Ishikawa (cell line): ENCODE data around the gene BOK.

Source experiments
- CEBPB ChIP-seq: IDR thresholded peaks from 2 replicates; pipeline ENCODE4 v1.6.1; 2012
- CREB1 ChIP-seq: IDR thresholded peaks from 2 replicates; pipeline ENCODE4 v1.6.1; 2012; ENCODE audit warnings: low read depth
- EGR1 ChIP-seq: IDR thresholded peaks from 2 replicates; pipeline ENCODE4 v1.6.1; 2012
- EP300 ChIP-seq: IDR thresholded peaks from 2 replicates; pipeline ENCODE4 v1.6.1; 2012; ENCODE audit warnings: borderline replicate concordance
- FOXM1 ChIP-seq: IDR thresholded peaks from 2 replicates; pipeline ENCODE4 v1.6.1; 2012; ENCODE audit warnings: low read depth, borderline replicate concordance
- NFIC ChIP-seq: IDR thresholded peaks from 2 replicates; pipeline ENCODE4 v1.6.1; 2012
- RAD21 ChIP-seq: IDR thresholded peaks from 2 replicates; pipeline ENCODE4 v1.6.1; 2012; ENCODE audit warnings: low read depth
- TAF1 ChIP-seq: IDR thresholded peaks from 2 replicates; pipeline ENCODE4 v1.6.1; 2012; ENCODE audit warnings: low read depth, mild to moderate bottlenecking
- TCF12 ChIP-seq: IDR thresholded peaks from 2 replicates; pipeline ENCODE4 v1.6.1; 2012; ENCODE audit warnings: low read depth
- TEAD4 ChIP-seq: IDR thresholded peaks from 2 replicates; pipeline ENCODE4 v1.6.1; 2012
- YY1 ChIP-seq: IDR thresholded peaks from 2 replicates; pipeline ENCODE4 v1.6.1; 2012; ENCODE audit warnings: low read depth
- ZBTB7A ChIP-seq: IDR thresholded peaks from 2 replicates; pipeline ENCODE4 v1.6.1; 2012; ENCODE audit warnings: low read depth
- TF ChIP-seq, protein P1 (sequence below): IDR thresholded peaks from 2 replicates; pipeline ENCODE4 v1.6.1; 2012
- TF ChIP-seq, protein P2 (sequence below): IDR thresholded peaks from 2 replicates; pipeline ENCODE4 v1.6.1; 2012
- TF ChIP-seq, protein P3 (sequence below): IDR thresholded peaks from 2 replicates; pipeline ENCODE4 v1.6.1; 2012; ENCODE audit warnings: low read depth, mild to moderate bottlenecking

BOK gene

DNA sequence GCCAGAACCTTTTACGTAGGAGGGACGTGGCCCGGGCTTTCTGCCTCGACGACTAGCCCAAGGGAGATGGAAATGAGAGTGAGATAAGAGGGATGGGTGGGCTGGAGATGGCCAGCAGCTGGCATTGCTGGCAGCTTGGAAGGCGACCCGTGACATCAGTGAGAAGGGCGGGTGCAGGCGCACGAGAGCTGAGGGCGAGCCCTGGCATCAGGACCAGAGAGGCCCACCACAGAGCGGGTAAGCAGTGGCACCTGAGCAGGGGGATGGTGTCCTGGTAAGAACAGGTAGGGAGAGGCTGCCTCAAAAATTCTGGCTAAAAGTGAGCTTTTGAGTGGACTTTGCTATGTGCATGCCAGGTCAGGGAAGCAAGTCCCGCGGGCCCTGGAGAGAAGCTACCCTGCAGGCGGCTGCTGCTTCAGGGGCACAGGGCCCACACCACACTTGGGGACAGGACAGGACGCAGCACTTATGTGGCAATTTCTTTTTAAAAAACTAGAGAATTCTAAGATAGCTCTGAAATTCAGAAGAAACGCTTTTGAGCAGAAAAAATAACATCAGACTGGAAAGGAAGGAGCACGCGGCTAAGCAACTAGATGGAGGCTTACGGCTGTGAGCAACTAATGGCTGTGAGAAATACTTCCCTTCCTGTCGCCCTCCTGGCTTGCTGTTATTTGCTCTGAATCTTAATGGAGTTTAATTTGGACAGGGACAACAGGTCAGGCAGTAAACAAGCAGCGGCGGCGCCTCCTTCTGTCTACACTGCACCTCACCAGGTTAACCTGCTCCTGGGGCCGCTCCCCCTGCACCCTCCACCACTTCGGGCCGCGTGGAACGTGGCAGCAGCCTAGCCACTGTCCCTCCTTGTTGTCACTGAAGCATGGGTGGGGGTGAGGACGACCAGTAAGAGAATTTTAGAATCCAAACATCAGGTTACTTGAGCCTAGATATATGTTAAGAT is 57.9 kb downstream of the BOK start:
- TF ChIP-seq TAF1 (no peak), CREB1 (no peak), TEAD4 (no peak), EP300 (no peak), EGR1 (no peak), YY1 (no peak), RAD21 (no peak), ZBTB7A (no peak), CEBPB (no peak), TCF12 (no peak)
- TF ChIP-seq, protein P1, sequence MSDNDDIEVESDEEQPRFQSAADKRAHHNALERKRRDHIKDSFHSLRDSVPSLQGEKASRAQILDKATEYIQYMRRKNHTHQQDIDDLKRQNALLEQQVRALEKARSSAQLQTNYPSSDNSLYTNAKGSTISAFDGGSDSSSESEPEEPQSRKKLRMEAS: no peak
- TF ChIP-seq, protein P2, sequence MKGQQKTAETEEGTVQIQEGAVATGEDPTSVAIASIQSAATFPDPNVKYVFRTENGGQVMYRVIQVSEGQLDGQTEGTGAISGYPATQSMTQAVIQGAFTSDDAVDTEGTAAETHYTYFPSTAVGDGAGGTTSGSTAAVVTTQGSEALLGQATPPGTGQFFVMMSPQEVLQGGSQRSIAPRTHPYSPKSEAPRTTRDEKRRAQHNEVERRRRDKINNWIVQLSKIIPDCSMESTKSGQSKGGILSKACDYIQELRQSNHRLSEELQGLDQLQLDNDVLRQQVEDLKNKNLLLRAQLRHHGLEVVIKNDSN: no peak
- TF ChIP-seq, protein P3, sequence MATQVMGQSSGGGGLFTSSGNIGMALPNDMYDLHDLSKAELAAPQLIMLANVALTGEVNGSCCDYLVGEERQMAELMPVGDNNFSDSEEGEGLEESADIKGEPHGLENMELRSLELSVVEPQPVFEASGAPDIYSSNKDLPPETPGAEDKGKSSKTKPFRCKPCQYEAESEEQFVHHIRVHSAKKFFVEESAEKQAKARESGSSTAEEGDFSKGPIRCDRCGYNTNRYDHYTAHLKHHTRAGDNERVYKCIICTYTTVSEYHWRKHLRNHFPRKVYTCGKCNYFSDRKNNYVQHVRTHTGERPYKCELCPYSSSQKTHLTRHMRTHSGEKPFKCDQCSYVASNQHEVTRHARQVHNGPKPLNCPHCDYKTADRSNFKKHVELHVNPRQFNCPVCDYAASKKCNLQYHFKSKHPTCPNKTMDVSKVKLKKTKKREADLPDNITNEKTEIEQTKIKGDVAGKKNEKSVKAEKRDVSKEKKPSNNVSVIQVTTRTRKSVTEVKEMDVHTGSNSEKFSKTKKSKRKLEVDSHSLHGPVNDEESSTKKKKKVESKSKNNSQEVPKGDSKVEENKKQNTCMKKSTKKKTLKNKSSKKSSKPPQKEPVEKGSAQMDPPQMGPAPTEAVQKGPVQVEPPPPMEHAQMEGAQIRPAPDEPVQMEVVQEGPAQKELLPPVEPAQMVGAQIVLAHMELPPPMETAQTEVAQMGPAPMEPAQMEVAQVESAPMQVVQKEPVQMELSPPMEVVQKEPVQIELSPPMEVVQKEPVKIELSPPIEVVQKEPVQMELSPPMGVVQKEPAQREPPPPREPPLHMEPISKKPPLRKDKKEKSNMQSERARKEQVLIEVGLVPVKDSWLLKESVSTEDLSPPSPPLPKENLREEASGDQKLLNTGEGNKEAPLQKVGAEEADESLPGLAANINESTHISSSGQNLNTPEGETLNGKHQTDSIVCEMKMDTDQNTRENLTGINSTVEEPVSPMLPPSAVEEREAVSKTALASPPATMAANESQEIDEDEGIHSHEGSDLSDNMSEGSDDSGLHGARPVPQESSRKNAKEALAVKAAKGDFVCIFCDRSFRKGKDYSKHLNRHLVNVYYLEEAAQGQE: no peak

DNA sequence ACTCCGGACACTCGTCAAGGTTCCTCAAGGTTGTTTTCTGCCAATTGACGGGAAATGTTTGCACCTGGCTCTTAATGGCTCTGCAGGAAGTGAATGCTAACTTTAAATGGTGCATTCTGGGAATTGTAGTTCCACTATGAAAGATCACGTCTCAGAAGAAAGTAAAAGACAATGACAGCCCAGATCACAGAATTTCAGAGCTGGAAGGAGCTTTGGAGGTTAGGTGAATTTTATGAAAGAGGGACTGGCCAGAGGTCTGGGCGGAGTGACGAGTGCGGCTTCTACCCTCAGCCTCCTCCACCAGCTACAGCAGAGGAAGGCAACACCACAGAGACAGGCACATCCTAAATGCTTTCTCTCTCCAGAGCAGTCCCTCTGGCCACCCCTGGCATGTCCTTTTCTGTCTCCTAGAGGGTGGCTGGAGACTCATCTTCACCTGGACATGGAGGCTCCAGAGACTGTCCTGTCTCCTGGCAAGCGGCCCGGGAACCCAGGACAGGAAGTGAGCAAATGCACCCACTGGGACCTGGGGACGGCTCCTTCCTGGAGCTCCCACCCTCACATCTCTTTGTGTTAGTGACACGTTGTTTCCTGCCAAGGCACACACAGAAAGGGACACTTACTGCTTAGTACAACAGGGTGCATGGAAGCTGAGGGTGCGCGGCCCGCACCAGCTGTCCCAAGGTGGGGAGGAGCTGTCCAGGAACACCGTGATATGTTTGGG is 59.0 kb downstream of the BOK start:
- TF ChIP-seq TCF12 (no peak), YY1 (0 out of 2 replicates have a peak, but pooled peaks have one; percentile 49)

DNA sequence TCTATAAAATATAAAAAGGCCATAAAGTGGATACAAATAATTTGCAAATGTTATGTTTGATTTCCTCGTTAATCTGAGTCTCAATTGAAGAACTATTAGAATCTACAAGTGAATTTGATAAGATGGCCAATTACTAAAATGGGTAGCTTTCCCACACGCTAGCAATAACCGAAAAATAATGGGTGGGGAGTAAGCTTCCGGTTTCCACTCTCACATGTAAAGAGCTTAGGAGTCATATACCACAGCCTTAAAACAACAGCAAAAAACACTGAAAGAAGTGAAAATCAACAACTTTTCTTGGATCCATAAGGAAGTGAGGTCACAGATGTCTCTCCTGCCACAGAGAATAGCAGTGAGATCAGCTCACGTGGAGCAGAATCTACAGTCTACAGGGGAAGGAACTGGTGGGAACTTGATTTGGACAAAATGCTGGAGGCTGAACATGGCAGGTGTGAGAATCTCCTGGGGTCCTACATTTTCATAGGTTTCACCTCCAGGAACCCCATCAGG is 59.8 kb downstream of the BOK start:
- TF ChIP-seq YY1: no peak
- no peak for TF ChIP-seq TAF1
- no peak for TF ChIP-seq CREB1
- TF ChIP-seq CEBPB: no peak
- TF ChIP-seq, protein P2: no peak
- TF ChIP-seq NFIC: no peak
- TF ChIP-seq RAD21: no peak
- TF ChIP-seq TCF12: no peak

DNA sequence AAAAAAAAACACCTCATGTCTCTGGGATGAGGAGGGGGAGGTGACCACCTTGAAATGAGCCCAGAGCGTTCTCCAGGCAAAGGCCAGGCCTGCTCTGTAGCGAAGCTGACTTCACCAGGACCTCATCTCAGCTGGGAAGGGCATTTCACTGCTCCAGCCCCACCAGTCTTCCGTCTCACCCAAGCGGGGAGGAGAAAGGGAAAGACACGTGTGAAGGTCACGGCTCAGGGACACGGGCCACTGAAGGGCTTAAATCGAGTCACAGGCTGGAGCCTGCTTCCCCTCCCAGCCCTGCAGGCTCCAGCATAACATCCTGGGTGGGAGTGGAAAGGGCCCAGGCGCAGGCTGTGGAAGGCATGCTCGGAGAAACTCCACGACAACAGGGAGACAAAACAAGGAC is 60.3 kb downstream of the BOK start:
- TF ChIP-seq TEAD4 (no peak), TAF1 (no peak)

DNA sequence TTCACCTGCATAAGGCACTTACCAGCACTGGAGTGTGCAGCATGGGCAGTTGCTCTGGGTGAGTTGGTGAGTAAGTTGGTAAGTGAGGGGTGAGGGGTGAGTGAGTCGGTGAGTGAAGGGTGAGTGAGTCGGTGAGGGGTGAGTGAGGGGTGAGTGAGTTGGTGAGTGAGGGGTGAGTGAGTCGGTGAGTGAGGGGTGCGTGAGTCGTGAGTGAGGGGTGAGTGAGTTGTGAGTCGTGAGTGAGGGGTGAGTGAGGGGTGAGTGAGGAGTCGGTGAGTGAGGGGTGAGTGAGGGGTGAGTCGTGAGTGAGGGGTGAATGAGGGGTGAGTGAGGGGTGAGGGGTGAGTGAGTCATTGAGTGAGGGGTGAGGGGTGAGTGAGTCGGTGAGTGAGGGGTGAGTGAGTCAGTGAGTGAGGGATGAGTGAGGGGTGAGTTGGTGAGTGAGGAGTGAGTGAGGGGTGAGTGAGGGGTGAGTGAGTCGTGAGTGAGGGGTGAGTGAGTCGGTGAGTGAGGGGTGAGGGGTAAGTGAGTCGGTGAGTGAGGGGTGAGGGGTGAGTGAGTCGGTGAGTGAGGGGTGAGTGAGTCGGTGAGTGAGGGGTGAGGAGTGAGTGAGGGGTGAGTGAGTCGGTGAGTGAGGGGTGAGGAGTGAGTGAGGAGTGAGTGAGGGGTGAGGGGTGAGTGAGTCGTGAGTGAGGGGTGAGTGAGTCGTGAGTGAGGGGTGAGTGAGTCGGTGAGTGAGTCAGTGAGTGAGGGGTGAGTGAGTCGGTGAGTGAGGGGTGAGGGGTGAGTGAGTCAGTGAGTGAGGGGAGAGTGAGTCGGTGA is 61.3 kb downstream of the BOK start:
- TF ChIP-seq EP300: no peak
- no peak for TF ChIP-seq RAD21
- TF ChIP-seq CEBPB: no peak
- TF ChIP-seq TEAD4: no peak
- TF ChIP-seq FOXM1: no peak
- no peak for TF ChIP-seq EGR1
- TF ChIP-seq CREB1: no peak
- TF ChIP-seq TAF1: no peak
- TF ChIP-seq, protein P1: no peak
- TF ChIP-seq ZBTB7A: no peak
- TF ChIP-seq, protein P2: no peak
- TF ChIP-seq NFIC: no peak

DNA sequence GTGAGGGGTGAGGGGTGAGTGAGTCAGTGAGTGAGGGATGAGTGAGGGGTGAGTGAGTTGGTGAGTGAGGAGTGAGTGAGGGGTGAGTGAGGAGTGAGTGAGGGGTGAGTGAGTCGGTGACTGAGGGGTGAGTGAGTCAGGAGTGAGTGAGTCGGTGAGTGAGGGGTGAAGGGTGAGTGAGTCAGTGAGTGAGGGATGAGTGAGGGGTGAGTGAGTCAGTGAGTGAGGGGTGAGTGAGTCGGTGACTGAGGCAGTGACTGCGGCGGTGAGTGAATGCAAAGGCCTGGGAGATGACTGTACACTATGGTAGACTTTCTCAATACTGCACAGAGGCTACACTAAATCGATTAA is 61.8 kb downstream of the BOK start:
- TF ChIP-seq, protein P2: no peak
- TF ChIP-seq TCF12 (no peak), NFIC (no peak), CEBPB (no peak), EGR1 (no peak), RAD21 (no peak), TEAD4 (no peak), ZBTB7A (no peak), EP300 (no peak), TAF1 (no peak), FOXM1 (no peak), CREB1 (no peak), YY1 (no peak)
- TF ChIP-seq, protein P3: no peak
- TF ChIP-seq, protein P1: no peak
